HuH-7 (cell line): ENCODE data around the gene LDHD.

Experiments
- DNase-seq: peaks from one replicate; pipeline ENCODE4 v3.0.0; 2011; ENCODE audit warnings: low spot score

The LDHD gene

GRCh38 chr16:75062135-75062975 lies 54.2 kb downstream of the LDHD start:
- no peak for DNase-seq
